Lower leg skin (tissue), 4 donors: ENCODE data around the gene TBC1D22A. TPM values are rescaled to one million over a fixed set of nuclear protein-coding genes. Genes with fewer than 3 reads are reported as not detected.

ENCODE experiments used
- DNase-seq, 2 donors: peaks; one replicate each; pipeline ENCODE4 v3.0.0-alpha.2; 2019; ENCODE audit warnings: low spot score in 2 of 2
- H3K4me3 ChIP-seq: fragments of 200-600 bp; sonication (generic); 2 replicates; pipeline ENCODE4 v1.5.1; 2017; ENCODE audit warnings: mild to moderate bottlenecking, low read depth; ENCODE audit not compliant: poor library complexity, severe bottlenecking
- POLR2A ChIP-seq, 2 donors: fragments of 450-650 bp; IDR thresholded peaks; one replicate each; pipeline ENCODE4 v1.6.1; 2016 to 2017; ENCODE audit warnings: antibody characterized with exemption in 2 of 2, mild to moderate bottlenecking in 1 of 2, moderate library complexity in 1 of 2
- WGBS, 2 donors: methylation state at CpG; one replicate each; pipeline ENCODE4 v1.1.5; 2018; 5-methylcytosine and 5-hydroxymethylcytosine counted together
- intact Hi-C: fragments of 100-400 bp; cut with DNase I; formaldehyde crosslinking; loops from one replicate; pipeline ENCODE4 v1.15.0; 2023; ENCODE audit warnings: low total_unique reads
- total RNA-seq, 4 donors: library from RNA; depleted of rRNA; stranded (reverse); fragments of >200 nt; gene quantifications; one replicate each; pipeline ENCODE4 v1.1.0, GENCODE V29; 2016
- TF ChIP-seq, protein P1 (sequence below), 3 donors: fragments of 450-650 bp; IDR thresholded peaks; one replicate each; pipeline ENCODE4 v1.5.1; 2016; ENCODE audit warnings: antibody characterized with exemption in 3 of 3, mild to moderate bottlenecking in 3 of 3, moderate library complexity in 2 of 3

TBC1D22A gene
- total RNA-seq, 4 donors from 2014 or later = 21.8 to 32.3 (median 31.6) TPM

DNA sequence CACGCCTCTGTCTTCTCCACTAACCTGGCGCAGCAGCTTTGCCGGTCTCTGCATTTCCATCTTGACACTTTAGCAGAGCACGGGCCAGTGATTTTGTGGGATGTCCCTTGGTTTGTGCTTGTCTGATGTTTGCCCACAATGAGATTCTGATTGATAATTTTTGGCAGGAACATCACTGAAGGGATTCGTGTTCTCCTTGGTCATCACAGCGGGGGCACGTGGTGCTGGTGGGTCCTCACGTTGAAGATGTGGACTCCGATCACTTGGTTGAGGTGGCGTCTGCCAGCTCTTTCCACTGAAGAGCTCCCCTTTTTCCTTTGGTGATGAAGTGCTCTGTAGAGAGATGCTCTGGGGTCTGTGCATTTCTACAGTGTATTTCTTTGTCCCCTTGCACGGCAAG is 37.2 kb downstream of the TBC1D22A start:
- DNase-seq = peak in 1 of 2 donors; percentile 50
- no peak for TF ChIP-seq POLR2A (IDR thresholded peaks at IDR 0.05)
- TF ChIP-seq, protein P1, sequence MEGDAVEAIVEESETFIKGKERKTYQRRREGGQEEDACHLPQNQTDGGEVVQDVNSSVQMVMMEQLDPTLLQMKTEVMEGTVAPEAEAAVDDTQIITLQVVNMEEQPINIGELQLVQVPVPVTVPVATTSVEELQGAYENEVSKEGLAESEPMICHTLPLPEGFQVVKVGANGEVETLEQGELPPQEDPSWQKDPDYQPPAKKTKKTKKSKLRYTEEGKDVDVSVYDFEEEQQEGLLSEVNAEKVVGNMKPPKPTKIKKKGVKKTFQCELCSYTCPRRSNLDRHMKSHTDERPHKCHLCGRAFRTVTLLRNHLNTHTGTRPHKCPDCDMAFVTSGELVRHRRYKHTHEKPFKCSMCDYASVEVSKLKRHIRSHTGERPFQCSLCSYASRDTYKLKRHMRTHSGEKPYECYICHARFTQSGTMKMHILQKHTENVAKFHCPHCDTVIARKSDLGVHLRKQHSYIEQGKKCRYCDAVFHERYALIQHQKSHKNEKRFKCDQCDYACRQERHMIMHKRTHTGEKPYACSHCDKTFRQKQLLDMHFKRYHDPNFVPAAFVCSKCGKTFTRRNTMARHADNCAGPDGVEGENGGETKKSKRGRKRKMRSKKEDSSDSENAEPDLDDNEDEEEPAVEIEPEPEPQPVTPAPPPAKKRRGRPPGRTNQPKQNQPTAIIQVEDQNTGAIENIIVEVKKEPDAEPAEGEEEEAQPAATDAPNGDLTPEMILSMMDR (IDR thresholded peaks at IDR 0.05) = no peak
- intact Hi-C loops = loop anchor here (10.0 kb wide), 1 partner anchor 235 kb away; no protein-coding TSS in a partner anchor
- no peak overlapping the region for H3K4me3 ChIP-seq
- WGBS, 2 donors = 87 to 92% methylated on average over 11 of the region's 11 CpGs

DNA sequence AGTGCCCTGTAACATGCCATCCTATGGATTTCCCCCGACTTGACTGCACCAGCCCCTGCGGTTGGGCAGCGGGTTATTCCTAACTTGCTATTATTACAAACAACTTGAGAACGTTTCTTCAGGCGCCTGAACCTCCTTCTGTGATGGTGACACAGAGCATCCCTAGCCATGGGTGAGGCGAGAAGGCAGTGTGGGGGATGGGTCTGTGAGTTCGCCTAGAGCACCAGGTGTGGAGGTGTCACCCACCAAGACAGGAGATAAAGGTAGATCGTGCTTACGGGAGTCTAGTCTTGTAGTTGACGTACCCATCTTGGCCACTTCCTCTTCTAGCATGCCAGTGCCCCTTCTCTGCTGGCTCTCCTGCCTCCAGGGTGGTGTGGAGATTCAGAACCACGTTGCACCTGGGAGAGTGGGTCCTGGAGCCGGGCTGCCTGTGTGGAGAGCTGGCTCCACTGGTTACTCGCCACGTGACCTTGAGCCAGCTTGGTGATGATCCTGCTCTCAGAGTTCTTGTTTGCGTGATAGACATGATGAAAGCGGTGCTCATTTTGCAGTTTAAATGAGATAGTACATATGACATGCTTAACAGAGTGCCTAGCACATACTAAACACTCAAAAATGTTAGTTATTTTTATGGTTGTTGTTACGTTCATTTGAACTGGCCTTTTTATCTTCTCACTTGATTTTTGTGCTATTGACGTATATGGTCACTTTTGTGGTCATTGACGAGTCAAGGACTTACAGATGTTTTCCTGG is 37.8 kb downstream of the TBC1D22A start:
- 92 to 94% methylated on average over 19 of the region's 19 CpGs for WGBS, 2 donors

DNA sequence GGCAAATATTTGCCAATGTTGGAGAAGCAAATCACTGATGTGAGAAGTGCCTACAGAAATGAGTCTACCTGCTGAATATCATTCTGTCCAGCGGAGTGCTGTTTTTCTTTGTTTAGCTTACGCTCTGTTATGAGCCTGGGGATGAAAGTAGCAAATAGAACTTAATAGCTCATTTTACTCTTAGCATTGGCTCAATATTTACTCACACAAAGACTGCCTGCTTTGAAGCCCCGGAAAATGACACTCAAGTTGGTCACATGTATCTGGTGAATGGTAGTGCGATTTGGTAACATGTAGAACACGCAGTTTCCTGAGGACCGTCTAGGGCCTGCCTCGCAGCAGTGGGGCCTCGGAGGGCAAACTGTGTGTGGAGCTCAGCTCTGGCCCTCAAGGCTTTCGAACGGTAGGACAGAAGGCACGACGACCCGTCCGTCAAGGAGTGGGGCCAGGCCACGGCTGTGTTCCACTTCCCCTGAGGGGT is 38.9 kb downstream of the TBC1D22A start:
- TF ChIP-seq POLR2A (IDR thresholded peaks at IDR 0.05) = no peak
- TF ChIP-seq, protein P1 (IDR thresholded peaks at IDR 0.05) = no peak
- WGBS, 2 donors = 89 to 97% methylated on average over 15 of the region's 15 CpGs
- DNase-seq = no peak
- intact Hi-C loops = no loop called here
- H3K4me3 ChIP-seq = no peak overlapping the region

More for the DNA sequence above, 37.8 kb downstream of the TBC1D22A start:
- intact Hi-C loops = no loop called here
- no peak overlapping the region for H3K4me3 ChIP-seq
- peak in 1 of 2 donors; percentile 70 for DNase-seq
- TF ChIP-seq POLR2A (IDR thresholded peaks at IDR 0.05) = no peak
- TF ChIP-seq, protein P1 (IDR thresholded peaks at IDR 0.05) = no peak

DNA sequence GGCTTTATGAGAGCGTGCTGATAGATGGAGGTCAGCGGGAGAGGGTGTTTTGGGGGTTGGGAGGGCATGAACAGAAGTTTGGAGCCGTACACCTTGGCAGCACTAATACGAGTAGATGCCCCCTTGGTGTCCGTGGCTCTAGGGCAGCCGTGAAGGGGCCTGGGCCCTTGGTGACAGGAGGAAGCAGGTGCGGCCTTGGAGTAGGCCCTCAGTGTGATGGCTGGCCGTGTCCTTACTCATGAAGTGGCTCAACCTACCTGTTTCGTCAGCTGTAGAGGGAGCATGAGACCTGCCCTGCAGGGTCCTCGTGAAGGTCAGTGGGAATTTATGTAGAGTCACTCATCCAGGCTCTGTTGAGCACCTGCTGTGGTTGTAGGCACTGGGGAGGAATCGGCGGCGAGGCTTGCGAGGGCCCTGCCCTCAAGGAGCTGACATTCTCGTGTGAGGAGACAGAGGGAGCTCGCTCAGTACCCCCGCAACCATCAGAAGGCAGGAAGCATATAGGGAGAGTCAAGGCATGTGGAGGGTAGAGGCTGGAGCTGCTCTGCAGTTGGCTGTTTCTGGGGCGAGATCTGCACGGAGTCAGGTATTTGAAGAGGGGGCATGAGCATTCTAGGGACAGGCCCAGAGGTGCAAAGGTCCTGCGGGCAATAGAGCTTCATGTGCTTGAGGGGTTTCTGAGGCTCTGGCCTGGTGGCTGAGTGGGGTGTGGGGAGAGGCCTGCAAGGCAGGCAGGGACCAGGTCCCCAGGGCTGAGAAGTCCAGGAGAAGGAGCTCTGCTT is 39.6 kb downstream of the TBC1D22A start:
- DNase-seq = peak in 1 of 2 donors; percentile 84
- 93 to 94% methylated on average over 19 to 20 of the region's 20 CpGs for WGBS, 2 donors
- no peak overlapping the region for H3K4me3 ChIP-seq
- TF ChIP-seq POLR2A (IDR thresholded peaks at IDR 0.05) = no peak
- TF ChIP-seq, protein P1 (IDR thresholded peaks at IDR 0.05) = no peak
- intact Hi-C loops = no loop called here

DNA sequence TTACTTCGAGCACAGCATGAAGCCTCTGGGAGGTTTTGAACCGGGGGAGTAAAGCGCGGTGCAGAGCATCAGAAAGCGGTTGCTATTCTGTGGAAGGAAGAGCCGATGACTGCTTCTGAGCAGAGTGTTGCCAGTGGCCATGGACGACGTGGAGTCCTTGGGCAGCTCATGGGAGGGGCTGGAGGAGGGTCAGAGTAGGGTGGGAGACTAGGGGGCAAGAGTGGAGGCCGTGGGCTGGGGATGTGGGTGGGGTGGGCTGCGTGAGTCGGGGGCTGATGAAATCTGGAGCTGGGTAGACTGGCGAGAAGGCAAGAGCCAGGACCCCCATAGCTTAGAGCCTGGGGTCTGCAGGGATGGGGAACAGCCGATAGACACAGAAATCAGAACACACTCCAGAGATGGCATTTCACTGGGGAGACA is 40.2 kb downstream of the TBC1D22A start:
- DNase-seq = peak in 1 of 2 donors; percentile 79
- H3K4me3 ChIP-seq = no peak overlapping the region
- TF ChIP-seq, protein P1 (IDR thresholded peaks at IDR 0.05) = no peak
- no peak for TF ChIP-seq POLR2A (IDR thresholded peaks at IDR 0.05)
- intact Hi-C loops = no loop called here
- 85 to 88% methylated on average over 13 of the region's 13 CpGs for WGBS, 2 donors
